GM12873 (cell line): ENCODE results near the gene DOCK6.

ENCODE experiments used
- TF ChIP-seq, protein P1 (sequence below): IDR thresholded peaks from 2 replicates; pipeline ENCODE4 v1.5.1; 2012; ENCODE audit warnings: low read depth, mild to moderate bottlenecking, moderate library complexity, low read length, control low read depth; ENCODE audit not compliant: insufficient read depth; ENCODE audit errors: missing control alignments

DOCK6 gene

DNA sequence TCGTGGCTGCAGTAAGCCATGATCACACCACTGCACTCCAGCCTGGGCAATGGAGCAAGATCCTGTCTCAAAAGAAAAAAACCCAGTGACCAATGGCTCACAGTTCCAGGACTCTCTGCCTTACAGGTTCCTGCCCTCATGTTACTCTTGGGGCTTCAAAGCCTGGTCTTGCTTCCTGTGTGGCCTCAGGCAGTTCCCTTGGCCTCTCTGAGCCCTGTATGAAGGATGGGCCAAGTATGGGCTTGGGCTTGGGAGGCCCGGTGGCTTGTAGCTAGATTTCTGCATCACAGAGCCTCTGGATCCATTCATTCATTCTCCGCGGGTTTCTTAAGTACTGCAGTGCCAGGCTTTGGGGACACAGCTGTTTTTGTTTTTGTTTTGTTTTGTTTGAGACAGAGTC lies 32.9 kb upstream of the DOCK6 start:
- TF ChIP-seq, protein P1, sequence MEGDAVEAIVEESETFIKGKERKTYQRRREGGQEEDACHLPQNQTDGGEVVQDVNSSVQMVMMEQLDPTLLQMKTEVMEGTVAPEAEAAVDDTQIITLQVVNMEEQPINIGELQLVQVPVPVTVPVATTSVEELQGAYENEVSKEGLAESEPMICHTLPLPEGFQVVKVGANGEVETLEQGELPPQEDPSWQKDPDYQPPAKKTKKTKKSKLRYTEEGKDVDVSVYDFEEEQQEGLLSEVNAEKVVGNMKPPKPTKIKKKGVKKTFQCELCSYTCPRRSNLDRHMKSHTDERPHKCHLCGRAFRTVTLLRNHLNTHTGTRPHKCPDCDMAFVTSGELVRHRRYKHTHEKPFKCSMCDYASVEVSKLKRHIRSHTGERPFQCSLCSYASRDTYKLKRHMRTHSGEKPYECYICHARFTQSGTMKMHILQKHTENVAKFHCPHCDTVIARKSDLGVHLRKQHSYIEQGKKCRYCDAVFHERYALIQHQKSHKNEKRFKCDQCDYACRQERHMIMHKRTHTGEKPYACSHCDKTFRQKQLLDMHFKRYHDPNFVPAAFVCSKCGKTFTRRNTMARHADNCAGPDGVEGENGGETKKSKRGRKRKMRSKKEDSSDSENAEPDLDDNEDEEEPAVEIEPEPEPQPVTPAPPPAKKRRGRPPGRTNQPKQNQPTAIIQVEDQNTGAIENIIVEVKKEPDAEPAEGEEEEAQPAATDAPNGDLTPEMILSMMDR, result no peak

DNA sequence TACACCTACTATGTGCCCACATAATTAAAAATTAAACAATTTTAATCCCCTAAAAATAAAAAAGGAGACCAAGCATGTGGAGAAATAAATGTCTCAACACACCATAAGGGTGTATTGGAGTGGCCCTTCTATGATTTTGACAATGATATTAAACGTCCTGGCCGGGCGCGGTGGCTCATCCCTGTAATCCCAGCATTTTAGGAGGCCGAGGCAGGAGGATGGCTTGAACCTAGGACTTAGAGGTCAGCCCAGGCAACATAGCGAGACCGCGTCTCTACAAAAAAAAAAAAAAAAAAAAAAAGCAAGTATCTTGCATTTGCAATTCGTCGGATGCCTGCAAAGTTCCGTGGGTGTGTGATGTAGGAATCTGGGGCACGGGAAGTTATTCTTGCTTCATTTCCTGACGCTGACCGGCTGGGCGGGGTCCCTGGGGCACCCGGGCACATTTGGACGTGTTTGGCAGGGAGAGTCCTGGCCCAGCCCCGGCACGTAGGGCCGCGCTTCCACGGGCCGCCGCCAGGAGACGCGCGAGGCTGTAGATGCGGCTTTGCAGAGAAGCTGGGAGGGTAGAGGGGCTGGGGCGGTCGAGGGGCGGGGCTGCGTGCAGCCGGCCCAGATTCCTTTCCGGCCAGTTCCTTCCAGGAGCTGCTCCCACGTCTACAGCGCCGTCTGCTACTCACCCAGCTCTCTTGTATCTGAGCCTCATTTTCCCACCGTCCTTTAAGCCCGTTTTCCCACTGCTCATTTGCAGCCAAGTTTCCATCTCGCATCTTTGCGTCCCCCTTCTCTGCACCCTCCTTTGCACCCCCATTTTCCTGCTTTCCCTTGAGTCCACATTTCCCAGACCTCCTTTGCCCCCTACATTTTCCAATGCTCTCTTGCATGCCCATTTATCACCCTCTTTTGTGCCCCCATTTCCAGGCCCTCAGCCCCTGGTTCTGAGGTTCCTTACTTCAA lies 31.4 kb upstream of the DOCK6 start:
- TF ChIP-seq, protein P1, result peak; percentile 95

DNA sequence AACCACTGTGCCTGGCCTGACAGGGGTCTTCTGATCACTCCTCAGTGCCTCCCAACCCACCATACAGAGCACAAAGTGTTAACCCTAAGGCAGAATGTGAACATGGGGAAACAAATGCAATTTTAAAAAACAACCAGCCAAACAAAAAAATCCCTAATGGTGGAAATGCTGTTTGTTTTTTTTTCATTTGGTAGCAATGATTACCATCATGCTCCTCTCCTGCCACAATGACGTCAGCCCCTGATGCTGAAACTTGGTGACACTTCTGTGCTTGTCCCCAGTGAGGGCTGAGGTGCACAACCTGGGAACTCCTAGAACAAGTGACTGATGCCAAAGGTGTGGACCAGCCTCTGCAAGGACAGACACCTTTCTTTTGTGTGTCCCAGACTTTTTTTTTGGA lies 29.7 kb upstream of the DOCK6 start:
- TF ChIP-seq, protein P1, result no peak

DNA sequence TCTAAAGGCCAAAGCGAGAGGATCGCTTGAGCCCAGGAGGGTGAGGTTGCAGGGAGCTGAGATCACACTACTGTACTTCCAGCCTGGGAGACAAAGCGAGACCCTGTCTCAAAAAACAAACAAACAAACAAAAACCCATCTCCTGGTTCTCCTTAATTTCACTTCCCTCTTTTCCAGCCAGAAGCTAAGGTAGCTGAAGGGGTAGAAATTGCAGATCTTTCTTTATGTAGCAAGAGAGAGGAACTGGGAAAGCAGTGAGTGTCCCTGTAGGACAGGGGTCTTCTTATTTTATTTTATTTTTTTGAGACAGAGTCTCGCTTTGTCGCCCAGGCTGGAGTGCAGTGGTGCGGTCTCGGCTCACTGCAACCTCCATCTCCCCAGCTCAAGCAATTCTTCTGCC lies 29.1 kb upstream of the DOCK6 start:
- TF ChIP-seq, protein P1, result no peak

DNA sequence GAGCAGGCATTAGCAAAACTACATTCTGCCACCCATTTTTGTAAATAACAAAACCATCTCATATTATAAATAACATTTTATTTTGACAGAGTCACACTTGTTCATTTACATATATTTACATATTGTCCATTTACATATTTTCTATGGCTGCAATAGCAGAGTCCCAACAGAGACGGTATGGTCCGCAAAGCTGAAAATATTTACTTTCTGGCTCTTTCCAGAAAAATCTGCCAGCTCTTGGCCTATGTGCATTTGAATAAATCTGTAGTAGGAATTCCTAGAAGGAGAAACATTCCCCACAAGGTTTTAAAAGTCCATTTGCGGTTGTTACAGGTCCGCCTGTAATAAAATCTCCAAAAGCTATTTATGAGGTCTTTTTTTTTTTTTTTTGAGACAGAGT lies 27.9 kb upstream of the DOCK6 start:
- TF ChIP-seq, protein P1, result no peak

DNA sequence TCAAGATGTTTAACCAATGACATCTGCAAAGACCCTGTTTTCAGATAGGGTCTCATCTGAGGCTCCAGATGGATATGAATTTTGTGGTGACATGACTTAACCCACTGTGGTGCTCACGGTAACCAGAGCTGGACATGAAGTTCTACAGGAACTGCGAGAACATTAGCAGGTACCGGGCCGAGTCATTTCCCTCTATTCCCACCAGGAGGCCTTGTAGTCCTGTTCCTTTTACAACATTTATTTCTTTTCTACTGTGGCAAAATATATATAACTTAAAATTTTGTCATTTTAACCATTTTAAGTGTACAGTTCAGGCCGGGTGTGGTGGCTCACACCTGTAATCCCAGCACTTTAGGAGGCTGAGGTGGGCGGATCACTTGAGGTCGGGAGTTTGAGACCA lies 26.0 kb upstream of the DOCK6 start:
- TF ChIP-seq, protein P1, result peak; percentile 49

DNA sequence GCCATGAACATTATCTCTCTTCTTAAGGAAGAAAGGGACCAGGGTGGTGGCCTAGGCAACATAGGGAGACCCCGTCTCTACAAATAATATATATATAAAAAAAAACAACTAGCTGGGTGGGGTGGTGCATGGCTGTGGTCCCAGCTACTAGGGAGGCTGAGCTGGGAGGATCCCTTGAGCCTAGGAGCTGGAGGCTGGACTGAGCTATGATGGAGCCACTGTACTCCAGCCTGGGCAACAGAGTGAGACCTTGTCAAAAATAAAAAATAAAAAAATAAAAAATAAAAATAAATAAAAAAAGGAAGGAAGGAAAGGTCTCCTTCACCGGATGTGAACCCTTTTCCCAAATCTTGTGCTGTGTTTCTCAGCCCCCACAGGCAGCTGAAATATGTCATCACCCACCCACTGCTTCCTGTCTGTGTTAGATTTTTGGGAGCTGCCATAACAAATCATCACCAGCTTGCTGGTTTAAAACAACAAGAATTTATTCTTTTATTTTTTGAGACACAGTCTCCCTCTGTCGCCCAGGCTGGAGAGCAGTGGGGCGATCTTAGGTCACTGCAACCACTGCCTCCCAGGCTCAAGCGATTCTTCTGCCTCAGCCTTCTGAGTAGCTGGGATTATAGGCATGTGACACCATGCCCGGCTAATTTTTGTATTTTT lies 24.1 kb upstream of the DOCK6 start:
- TF ChIP-seq, protein P1, result no peak
